Upper lobe of right lung (tissue), 1 donor: ENCODE data around the gene CA10. TPM values are rescaled to one million over a fixed set of nuclear protein-coding genes. Genes with fewer than 3 reads are reported as not detected.

Experiments
- ATAC-seq: fragments of 200-7000 bp; cut with Tn5 transposase; one replicate; pipeline ENCODE4 v1.9.1; 2020; ENCODE audit warnings: mild to moderate bottlenecking, moderate library complexity
- DNase-seq: peaks from one replicate; pipeline ENCODE4 v3.0.0-alpha.2; 2020
- H3K27ac ChIP-seq: fragments of 200-600 bp; one replicate; pipeline ENCODE4 v1.8.0; 2022
- H3K27me3 ChIP-seq: fragments of 200-600 bp; one replicate; pipeline ENCODE4 v1.8.0; 2022; ENCODE audit warnings: mild to moderate bottlenecking
- H3K36me3 ChIP-seq: fragments of 200-600 bp; one replicate; pipeline ENCODE4 v1.8.0; 2022
- H3K4me1 ChIP-seq: fragments of 200-600 bp; one replicate; pipeline ENCODE4 v1.8.0; 2022
- H3K4me3 ChIP-seq: fragments of 200-600 bp; one replicate; pipeline ENCODE4 v1.8.0; 2022; ENCODE audit warnings: mild to moderate bottlenecking
- H3K9me3 ChIP-seq: fragments of 200-600 bp; one replicate; pipeline ENCODE4 v1.8.0; 2022
- intact Hi-C: fragments of 100-400 bp; cut with DNase I; formaldehyde crosslinking; loops from one replicate; pipeline ENCODE4 v1.11.0; 2022
- total RNA-seq: library from RNA; stranded (reverse); fragmentation: NEBNext Ultra II Directional; extraction: Animal tissue kit (Norgen Biotek cat#: 25700); gene quantifications from one replicate; pipeline ENCODE4 v1.2.1, GENCODE V29; 2021
- TF ChIP-seq, protein P1 (sequence below): fragments of 200-600 bp; IDR thresholded peaks from one replicate; pipeline ENCODE4 v1.8.0; 2022; ENCODE audit warnings: antibody characterized with exemption
- donor health status: DM: no; HTN: yes; CAD: no; lungs with severe emphysema.

The CA10 gene
- total RNA-seq, 1 donor from 2014 or later, result not detected

- no peak overlapping the region for H3K4me3 ChIP-seq
- no peaks in the 10 kb centered on the region for H3K27me3 ChIP-seq
- H3K4me1 ChIP-seq, result no peaks in the 10 kb centered on the region
- no peak for ATAC-seq
- H3K27ac ChIP-seq, result no peak overlapping the region
- DNase-seq, result no peak
- H3K36me3 ChIP-seq, result no peaks in the 10 kb centered on the region
- intact Hi-C loops, result no loop called here
- H3K9me3 ChIP-seq, result no peaks in the 10 kb centered on the region
- TF ChIP-seq, protein P1, sequence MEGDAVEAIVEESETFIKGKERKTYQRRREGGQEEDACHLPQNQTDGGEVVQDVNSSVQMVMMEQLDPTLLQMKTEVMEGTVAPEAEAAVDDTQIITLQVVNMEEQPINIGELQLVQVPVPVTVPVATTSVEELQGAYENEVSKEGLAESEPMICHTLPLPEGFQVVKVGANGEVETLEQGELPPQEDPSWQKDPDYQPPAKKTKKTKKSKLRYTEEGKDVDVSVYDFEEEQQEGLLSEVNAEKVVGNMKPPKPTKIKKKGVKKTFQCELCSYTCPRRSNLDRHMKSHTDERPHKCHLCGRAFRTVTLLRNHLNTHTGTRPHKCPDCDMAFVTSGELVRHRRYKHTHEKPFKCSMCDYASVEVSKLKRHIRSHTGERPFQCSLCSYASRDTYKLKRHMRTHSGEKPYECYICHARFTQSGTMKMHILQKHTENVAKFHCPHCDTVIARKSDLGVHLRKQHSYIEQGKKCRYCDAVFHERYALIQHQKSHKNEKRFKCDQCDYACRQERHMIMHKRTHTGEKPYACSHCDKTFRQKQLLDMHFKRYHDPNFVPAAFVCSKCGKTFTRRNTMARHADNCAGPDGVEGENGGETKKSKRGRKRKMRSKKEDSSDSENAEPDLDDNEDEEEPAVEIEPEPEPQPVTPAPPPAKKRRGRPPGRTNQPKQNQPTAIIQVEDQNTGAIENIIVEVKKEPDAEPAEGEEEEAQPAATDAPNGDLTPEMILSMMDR, result no peak
Observed at GRCh38 chr17:51817955-51818354, 340.6 kb downstream of the CA10 start.

- no peak overlapping the region for H3K4me3 ChIP-seq
- intact Hi-C loops, result no loop called here
- no peak overlapping the region for H3K27ac ChIP-seq
- no peaks in the 10 kb centered on the region for H3K36me3 ChIP-seq
- TF ChIP-seq, protein P1, result no peak
- no peaks in the 10 kb centered on the region for H3K9me3 ChIP-seq
- ATAC-seq (no peak), DNase-seq (no peak)
- H3K27me3 ChIP-seq, result no peaks in the 10 kb centered on the region
- no peaks in the 10 kb centered on the region for H3K4me1 ChIP-seq
Observed at GRCh38 chr17:51817117-51817516, 341.4 kb downstream of the CA10 start.

DNA sequence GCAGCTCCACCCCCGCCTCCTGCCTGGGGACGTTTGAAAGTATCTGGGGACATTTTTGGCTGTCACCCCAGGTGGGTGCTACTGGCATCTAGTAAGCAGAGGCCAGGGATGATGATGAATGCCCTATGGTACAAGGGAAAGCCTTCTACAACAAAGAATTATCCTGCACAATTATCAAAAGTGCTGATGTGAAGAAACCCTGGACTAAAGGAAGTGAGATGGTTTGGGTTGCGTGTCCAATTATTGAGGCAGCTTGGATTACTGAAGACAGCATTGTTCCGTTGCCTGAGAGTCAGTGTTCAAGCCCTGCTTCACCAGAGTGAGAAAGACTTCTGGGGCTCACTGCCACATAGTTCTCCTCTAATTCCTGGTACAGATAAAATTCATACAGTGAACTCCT, 343.4 kb downstream of the CA10 start:
- H3K9me3 ChIP-seq, result no peaks in the 10 kb centered on the region

DNA sequence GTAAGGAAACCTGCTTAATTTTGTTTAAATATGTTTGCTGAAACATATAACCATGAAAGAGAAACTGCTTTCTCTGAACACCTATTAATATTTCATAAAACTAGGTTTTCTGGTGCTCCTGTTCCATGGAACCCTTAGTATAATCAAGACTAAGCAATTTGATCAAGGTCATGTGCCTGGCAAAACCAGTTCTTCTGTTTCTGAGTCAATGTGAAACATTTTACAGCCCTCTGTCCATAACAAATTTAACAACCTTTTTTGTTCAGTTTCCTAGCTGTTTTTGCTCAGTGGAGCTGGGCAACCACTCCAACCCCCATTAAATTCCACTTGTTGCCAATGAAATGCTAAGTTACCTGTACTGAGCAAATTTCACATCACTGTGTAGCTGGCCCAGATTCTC, 344.0 kb downstream of the CA10 start:
- intact Hi-C loops, result no loop called here
- DNase-seq (no peak), ATAC-seq (no peak)
- H3K4me3 ChIP-seq, result no peak overlapping the region
- TF ChIP-seq, protein P1, result no peak
- no peaks in the 10 kb centered on the region for H3K9me3 ChIP-seq
- no peaks in the 10 kb centered on the region for H3K27me3 ChIP-seq
- no peaks in the 10 kb centered on the region for H3K36me3 ChIP-seq
- no peaks in the 10 kb centered on the region for H3K4me1 ChIP-seq
- H3K27ac ChIP-seq, result no peak overlapping the region

More for the DNA sequence above, 343.4 kb downstream of the CA10 start:
- Histone ChIP-seq H3K4me3 (no peak overlapping the region), H3K27me3 (no peaks in the 10 kb centered on the region), H3K36me3 (no peaks in the 10 kb centered on the region), H3K4me1 (no peaks in the 10 kb centered on the region), H3K27ac (no peak overlapping the region)
- intact Hi-C loops, result no loop called here
- TF ChIP-seq, protein P1, result no peak
- DNase-seq (no peak), ATAC-seq (no peak)

DNA sequence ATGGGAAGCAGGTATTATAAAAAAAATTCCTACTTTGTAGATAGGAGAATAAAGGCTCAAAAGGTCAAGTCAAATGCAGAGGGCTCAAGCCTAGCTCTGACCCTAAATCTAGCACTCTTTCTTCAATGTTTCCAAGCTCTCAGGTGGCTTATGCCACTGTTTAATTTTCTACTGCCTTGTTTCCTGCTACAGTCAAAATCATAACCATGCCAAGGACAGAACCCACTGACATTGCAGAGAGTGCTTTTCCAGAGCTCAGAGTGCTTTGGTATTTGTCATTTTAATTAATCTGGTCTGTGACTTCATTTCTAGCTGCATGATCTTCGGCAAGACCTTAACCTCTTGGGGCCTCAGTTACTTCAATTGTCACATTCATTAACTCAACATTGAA, 344.7 kb downstream of the CA10 start:
- Histone ChIP-seq H3K36me3 (no peaks in the 10 kb centered on the region), H3K4me1 (no peaks in the 10 kb centered on the region), H3K27ac (no peak overlapping the region), H3K4me3 (no peak overlapping the region), H3K9me3 (no peaks in the 10 kb centered on the region), H3K27me3 (no peaks in the 10 kb centered on the region)
- ATAC-seq (no peak), DNase-seq (no peak)
- TF ChIP-seq, protein P1, result no peak
- intact Hi-C loops, result no loop called here

- no peak for DNase-seq
- no peak overlapping the region for H3K4me3 ChIP-seq
- intact Hi-C loops, result no loop called here
- TF ChIP-seq, protein P1, result no peak
- H3K27ac ChIP-seq, result no peak overlapping the region
- H3K36me3 ChIP-seq, result no peaks in the 10 kb centered on the region
- H3K4me1 ChIP-seq, result no peaks in the 10 kb centered on the region
- ATAC-seq, result no peak
- H3K27me3 ChIP-seq, result no peaks in the 10 kb centered on the region
- H3K9me3 ChIP-seq, result no peaks in the 10 kb centered on the region
Observed at GRCh38 chr17:51813140-51813783, 345.3 kb downstream of the CA10 start.
